Activated CD4-positive, alpha-beta T cell treated with anti-CD3 and anti-CD28 coated beads, Interleukin-2, Interleukin-6, amounts not matched to agents 100 ng/mL and 50 ng/mL, durations not matched to agents 16 hours and 8 hours (primary cell): Measurements from ENCODE around the gene TANK.

Experiments
- DNase-seq: peaks from one replicate; pipeline ENCODE4 v3.0.0-alpha.2; 2020

Gene TANK

GRCh38 chr2:161134547-161135518 lies 25.4 kb upstream of the TANK start:
- DNase-seq, result no peak

DNA sequence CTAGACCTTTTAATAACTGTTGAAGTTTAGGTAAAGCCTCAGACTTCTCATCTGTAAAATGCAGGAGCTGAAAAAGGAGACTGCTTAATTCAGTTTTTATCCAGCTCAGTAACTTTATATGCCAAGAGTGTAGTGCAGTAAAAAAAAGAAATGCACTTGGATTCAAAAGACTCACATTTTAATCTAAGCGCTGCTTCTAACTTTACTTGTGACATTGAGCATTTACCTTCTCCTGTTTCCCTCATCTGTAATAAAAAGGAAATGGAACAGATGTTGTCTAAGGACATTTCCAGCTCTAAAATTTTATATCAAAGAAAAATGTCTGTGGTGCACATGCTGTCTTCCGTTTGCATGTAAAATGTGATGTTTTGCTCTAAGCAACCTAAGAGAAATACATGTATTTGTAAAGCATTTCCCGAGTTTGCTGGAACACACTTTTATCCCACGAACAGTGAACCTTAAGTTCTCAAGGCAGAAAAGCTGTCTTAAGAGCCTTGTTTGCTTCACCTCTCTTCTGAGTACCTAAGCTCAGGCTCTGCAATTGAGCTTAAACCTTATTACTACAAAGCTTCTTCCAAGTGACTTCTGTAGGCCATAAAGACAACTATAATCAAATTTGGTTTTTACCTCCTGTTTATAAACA lies 24.2 kb upstream of the TANK start:
- no peak for DNase-seq

DNA sequence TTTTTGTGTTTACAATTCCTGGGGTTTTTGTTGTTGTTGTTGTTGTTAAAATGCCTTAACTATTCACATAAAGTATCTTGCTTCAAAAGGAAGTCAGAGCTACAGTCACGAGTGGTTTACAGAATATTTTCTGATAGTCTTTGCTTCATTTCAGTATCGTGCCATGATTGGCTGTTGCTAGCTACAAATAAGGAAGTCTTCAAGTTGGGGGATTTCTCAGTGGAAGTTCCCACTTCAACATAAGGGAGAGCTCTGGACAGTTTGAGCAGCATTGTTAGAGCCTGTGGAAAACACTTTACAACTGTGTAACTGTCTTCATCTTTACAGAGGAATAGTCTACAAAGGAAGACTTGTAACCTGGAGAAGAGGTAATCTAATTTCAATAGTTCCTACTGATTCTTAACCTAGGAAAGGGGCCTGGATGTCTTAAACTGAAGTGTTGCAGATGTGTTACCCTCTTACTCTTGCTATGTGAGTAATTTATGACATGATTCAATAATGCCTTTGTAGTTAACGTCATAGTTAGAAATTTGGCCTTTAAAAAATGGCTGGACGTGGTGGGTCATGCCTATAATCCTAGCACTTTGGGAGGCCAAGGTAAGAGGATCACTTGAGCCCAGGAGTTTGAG lies 23.4 kb upstream of the TANK start:
- peak; percentile 81 for DNase-seq

DNA sequence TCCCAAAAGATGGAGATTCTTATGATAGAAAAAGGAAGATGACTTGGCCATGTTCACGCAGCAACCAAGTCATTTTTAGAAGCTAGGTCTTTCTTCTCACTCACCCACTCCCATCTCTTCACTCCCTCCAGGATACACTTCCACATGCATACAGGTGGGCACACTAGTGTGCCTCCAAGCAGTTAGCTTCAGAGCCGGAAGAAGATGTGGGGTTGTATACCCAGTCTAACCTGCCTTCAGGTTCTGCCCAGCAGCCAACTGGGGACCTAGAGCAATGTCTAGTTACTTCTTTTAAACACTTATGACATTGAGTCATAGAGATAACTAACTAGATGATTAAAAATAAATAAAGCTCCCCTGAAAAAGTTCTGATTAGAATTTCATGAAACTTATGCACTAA lies 21.8 kb upstream of the TANK start:
- DNase-seq, result peak; percentile 48

DNA sequence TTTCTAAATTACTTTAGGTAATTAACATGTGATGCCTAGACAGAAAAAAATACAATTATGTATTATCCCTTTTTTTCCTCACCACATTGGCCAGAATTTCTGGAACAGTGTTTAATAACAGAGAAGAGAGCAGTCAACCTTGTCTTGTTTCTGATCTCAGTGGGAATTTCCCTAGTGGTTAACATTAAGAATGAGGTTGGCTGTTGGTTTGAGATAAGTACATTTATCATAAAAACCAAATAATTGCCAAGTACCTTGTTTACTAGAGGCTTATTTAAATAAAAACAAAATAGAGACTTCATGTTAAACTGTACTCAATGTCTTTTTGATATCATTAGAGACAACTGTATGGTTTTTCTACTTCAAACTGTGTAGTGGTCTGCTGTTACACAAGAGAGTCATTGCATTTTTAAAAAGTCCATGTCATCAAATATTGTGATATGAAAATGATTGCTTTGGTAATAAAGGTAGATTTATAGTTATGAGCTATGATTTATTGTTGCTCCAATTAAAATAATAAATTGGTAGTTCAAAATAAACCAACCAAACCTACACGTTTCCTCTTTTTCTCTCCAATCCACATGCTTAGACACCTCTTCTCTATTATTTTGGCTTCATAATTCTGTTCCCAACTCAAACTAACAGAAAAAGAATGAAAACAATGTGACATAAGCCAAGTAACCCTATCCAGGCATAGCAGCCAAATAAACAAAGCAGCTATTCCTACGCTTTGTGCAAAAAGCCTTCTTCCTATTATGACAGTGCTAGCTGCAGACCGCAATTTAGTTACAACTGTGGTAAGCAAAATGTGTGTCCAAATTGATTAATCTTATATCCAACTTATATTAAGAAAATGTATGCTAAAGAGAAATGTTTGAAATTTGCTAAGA lies 20.9 kb upstream of the TANK start:
- DNase-seq, result peak; percentile 62

DNA sequence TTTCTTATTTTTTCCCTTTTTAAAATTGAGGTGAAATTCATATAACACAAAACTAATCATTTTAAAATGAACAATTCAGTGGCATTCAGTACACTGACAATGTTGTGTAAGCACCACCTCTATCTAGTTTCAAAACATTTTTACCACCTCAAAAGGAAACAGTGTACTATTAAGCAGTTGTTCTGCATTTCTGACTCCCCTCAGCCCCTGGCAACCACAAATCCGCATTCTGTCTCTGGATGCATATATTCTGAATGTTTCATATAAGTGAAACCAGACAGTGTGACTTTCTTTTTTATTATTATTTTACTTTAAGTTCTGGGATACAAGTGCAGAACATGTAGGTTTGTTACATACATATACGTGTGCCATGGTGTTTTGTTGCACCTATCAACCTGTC lies 19.2 kb upstream of the TANK start:
- peak; percentile 80 for DNase-seq

DNA sequence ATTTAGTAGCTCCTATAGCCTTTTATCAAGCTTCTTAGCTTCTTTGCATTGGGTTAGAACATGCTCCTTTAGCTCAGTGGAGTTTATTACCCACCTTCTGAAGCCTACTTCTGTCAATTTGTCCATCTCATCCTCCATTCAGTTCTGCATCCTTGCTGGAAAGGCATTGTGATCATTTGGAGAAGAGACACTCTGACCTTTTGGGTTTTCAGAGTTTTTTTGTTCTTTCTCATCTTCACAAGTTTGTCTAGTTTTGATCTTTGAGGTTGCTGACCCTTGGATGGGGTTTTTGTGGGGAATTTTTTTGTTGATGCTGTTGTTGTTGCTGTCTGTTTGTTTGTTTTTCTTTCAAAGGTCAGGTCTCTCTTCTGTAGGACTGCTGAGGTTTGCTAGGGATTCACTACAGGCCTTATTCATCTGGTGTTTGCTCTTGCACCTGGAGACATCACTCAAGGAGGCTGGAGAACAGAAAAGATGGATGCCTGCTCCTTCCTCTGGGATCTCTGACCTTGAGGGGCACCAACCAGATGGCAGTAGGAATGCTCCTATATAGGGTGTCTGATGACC lies 13.9 kb upstream of the TANK start:
- DNase-seq, result no peak

GRCh38 chr2:161146996-161147395 lies 13.2 kb upstream of the TANK start:
- DNase-seq, result no peak

- DNase-seq, result no peak
These were observed 12.4 kb upstream of the TANK start for GRCh38 chr2:161147856-161148255.

- DNase-seq, result no peak
These were observed 9.5 kb upstream of the TANK start for GRCh38 chr2:161150704-161151103.

DNA sequence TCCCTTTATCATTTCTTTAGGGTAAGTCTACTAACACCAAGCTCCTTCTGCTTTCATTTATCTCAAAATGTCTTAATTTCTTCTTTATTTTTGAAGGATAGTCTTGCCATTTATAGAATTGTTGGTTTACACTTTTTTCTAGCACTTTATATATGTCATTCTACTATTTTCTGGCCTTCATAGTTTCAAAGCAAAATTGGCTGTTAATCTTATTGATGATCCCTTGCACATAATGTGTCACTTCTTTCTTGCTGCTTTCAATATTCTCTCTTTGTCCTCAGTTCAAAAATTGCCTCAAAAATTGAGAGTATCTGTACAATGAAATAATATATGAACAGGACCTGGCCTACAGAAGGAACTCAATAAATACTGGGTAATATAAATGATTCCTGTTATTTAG lies 7.9 kb upstream of the TANK start:
- no peak for DNase-seq

- no peak for DNase-seq
These were observed 1.3 kb upstream of the TANK start for GRCh38 chr2:161158882-161159281.

DNA sequence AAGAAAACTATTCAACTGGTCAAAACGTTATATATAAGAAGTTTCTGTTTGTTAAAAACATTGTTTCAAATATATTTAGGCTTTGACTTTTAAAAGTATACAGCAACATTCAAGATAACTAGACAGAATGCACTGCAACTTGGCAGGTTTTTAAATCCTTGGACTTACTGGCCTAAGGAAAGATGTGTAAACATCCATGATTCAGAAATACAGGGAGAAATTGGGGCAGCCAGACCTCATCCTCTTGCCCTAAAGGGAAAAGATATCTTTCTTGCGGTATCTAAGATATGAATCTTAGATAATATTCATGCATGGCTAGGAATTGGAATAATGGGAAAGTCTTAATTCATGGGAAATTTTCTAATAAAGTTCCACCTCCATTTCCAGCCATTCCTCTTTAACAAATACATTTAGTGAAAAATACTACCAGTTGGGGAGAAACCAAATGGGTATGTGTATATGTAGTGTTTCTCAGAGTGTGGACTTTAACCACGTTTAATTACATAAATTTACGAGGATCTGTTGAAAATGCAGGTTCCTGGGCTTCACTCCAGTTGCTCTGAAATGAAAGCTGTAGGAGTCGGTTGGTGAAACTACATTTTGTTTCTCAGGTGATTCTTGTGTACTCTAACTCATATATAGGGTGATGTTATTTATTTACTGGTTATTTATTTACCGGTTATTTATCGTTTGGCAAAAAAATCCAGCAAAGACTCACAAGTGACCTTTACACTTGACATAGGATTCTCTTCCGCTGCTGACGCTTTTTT lies 587 bp upstream of the TANK start:
- DNase-seq, result no peak

DNA sequence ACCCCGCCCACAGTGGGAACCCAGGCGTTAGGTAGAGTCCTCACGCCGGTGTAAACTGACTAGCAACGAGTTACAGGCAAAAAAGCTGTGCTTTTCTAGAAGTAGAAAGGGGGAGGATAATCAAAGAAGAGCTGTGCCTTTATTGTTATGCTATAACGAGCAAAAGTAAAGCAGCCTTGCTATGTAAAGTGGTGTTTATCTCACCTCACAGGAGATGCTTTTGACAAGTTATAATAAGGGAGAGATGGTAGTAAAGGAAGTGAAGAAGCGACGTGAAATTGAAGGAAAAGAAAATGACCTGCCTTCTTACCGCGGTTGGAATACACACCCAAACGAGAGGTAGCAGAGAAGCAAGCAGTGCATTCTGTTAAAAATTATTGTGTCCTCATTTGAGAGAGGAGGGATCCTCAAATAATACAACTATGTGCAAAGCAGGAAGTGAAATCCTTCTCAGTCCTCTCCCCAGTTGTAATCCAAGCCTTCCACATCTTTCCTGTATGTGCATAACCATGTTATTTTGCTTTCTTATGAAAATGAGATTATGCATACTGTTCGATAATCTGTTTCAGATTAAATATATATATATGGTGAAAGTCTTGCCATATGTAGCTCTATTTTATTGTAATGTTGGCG lies 962 bp downstream of the TANK start:
- peak; percentile 13 for DNase-seq

DNA sequence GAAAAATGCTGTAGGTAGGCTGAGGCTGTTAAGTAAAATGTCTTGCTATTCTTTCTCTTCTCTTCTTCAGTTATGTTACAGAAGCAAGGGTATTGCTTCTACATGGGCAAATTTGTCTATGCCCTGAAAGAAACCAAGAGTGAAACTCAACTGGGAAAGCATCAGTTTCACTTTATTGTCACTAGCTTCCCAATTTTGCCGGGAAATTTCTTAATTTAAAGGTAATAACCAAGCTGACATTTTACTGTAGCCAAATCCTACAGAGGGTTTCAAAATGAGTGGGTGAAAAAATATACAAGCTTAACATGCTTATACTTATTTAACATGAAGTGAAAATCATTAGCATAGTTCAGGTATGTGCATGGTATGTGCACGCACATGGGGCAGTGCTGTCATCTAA lies 3.2 kb downstream of the TANK start:
- DNase-seq, result peak; percentile 59

DNA sequence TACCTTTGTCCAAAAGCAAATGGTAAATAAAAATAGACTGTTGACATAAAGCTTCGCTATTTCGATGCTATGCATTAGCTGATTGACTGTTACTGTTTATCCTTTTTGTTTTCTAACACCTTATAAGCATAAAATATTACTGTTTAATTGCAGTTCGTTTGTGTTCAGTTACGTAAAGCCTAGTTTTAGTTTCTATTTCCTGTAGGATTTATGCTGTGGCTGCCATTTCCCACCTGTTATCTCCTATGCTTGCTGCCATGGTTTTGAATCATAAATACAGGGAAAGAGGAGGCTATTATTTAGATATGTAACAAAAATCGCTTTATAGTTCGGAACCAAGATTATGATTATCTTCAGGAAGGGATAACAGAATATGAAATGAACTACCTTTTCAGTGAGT lies 3.9 kb downstream of the TANK start:
- peak; percentile 22 for DNase-seq

DNA sequence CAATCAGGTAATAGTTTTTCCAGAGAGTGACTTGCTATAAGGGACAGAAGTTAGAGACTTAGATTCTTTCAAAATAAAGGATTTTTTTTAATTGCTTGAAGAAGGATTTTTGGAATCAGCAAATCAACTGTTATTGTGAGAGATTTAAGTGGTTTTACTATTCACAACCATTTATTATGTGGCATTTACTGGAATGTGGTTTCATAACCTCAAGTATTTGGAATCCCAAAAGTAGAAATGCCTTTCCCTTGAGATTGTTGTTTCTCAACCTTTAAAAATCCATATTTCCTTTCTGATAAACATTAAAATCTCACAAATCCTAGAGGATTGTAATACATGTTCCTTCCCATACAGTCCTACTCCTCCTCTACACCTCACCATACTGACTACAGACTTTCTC lies 5.0 kb downstream of the TANK start:
- DNase-seq, result no peak

GRCh38 chr2:161165811-161166210 lies 5.6 kb downstream of the TANK start:
- peak; percentile 19 for DNase-seq

- DNase-seq, result peak; percentile 96
These were observed 6.5 kb downstream of the TANK start for GRCh38 chr2:161166538-161167409.

- no peak for DNase-seq
These were observed 9.1 kb downstream of the TANK start for GRCh38 chr2:161169335-161169734.
